H9 (cell line): ENCODE measurements around the gene CFAP43. TPM values are rescaled to one million over a fixed set of nuclear protein-coding genes. Genes with fewer than 3 reads are reported as not detected.

ENCODE experiments used
- DNase-seq: peaks from one replicate; pipeline ENCODE4 v3.0.0-alpha.2; 2017
- H2AFZ ChIP-seq: one replicate; pipeline ENCODE4 v1.6.1; 2013; ENCODE audit warnings: mild to moderate bottlenecking, low read length, control low read depth, moderate library complexity
- H2AK5ac ChIP-seq: 2 replicates; pipeline ENCODE4 v1.6.1; 2013; ENCODE audit warnings: low read length, control low read depth, mixed read lengths; ENCODE audit not compliant: insufficient read length
- H2BK120ac ChIP-seq: one replicate; pipeline ENCODE4 v1.6.1; 2013; ENCODE audit warnings: low read depth, mild to moderate bottlenecking, low read length, control low read depth, inconsistent platforms; ENCODE audit not compliant: poor library complexity, severe bottlenecking
- H2BK12ac ChIP-seq: 2 replicates; pipeline ENCODE4 v1.6.1; 2013; ENCODE audit warnings: low read length, control low read depth, mixed read lengths, low read depth; ENCODE audit not compliant: insufficient read length
- H2BK15ac ChIP-seq: 2 replicates; pipeline ENCODE4 v1.6.1; 2013; ENCODE audit warnings: low read depth, low read length, control low read depth
- H2BK20ac ChIP-seq: one replicate; pipeline ENCODE4 v1.6.1; 2013; ENCODE audit warnings: low read depth, mild to moderate bottlenecking, low read length, control low read depth, inconsistent platforms; ENCODE audit not compliant: poor library complexity, severe bottlenecking
- H2BK5ac ChIP-seq: 2 replicates; pipeline ENCODE4 v1.6.1; 2013; ENCODE audit warnings: low read length, control low read depth, mixed read lengths; ENCODE audit not compliant: insufficient read length
- H3K14ac ChIP-seq: 2 replicates; pipeline ENCODE4 v1.6.1; 2013; ENCODE audit warnings: low read length, control low read depth; ENCODE audit not compliant: insufficient read depth
- H3K18ac ChIP-seq: 2 replicates; pipeline ENCODE4 v1.6.1; 2013; ENCODE audit warnings: low read depth, mild to moderate bottlenecking, mixed read lengths, low read length, control low read depth; ENCODE audit not compliant: insufficient read length
- H3K23ac ChIP-seq: 2 replicates; pipeline ENCODE4 v1.6.1; 2013; ENCODE audit warnings: low read length, control low read depth, mixed read lengths, low read depth; ENCODE audit not compliant: insufficient read length
- H3K23me2 ChIP-seq: 2 replicates; pipeline ENCODE4 v1.6.1; 2013; ENCODE audit warnings: low read depth, mild to moderate bottlenecking, mixed read lengths, low read length, control low read depth; ENCODE audit not compliant: insufficient read length, poor library complexity, severe bottlenecking
- H3K27ac ChIP-seq: 2 replicates; pipeline ENCODE4 v1.5.1; 2013; ENCODE audit warnings: low read length, control low read depth, mixed read lengths, low read depth; ENCODE audit not compliant: insufficient read length
- H3K27me3 ChIP-seq: 2 replicates; pipeline ENCODE4 v1.6.1; 2013; ENCODE audit warnings: low read length, control low read depth, inconsistent platforms; ENCODE audit not compliant: insufficient read depth
- H3K4ac ChIP-seq: 2 replicates; pipeline ENCODE4 v1.6.1; 2013; ENCODE audit warnings: low read depth, mild to moderate bottlenecking, control low read depth, inconsistent platforms, low read length, moderate library complexity
- H3K4me1 ChIP-seq: 2 replicates; pipeline ENCODE4 v1.6.1; 2013; ENCODE audit warnings: low read length, control low read depth, inconsistent platforms; ENCODE audit not compliant: insufficient read depth
- H3K4me2 ChIP-seq: 2 replicates; pipeline ENCODE4 v1.6.1; 2013; ENCODE audit warnings: low read length, control low read depth, mixed read lengths; ENCODE audit not compliant: insufficient read length, insufficient read depth
- H3K56ac ChIP-seq: 2 replicates; pipeline ENCODE4 v1.6.1; 2013; ENCODE audit warnings: low read depth, mild to moderate bottlenecking, mixed read lengths, low read length, control low read depth; ENCODE audit not compliant: insufficient read length
- H3K79me1 ChIP-seq: 2 replicates; pipeline ENCODE4 v1.6.1; 2013; ENCODE audit warnings: low read depth, mild to moderate bottlenecking, moderate library complexity, low read length, control low read depth, inconsistent platforms; ENCODE audit not compliant: insufficient read depth, poor library complexity, severe bottlenecking
- H3K79me2 ChIP-seq: 2 replicates; pipeline ENCODE4 v1.6.1; 2013; ENCODE audit warnings: low read length, control low read depth, inconsistent platforms; ENCODE audit not compliant: insufficient read depth
- H3K9ac ChIP-seq: 2 replicates; pipeline ENCODE4 v1.6.1; 2013; ENCODE audit warnings: low read length, control low read depth, mixed read lengths; ENCODE audit not compliant: insufficient read length; ENCODE audit errors: extremely low read depth
- H3K9me3 ChIP-seq: one replicate; pipeline ENCODE4 v1.6.1; 2013; ENCODE audit warnings: low read depth, low read length, inconsistent platforms; ENCODE audit not compliant: control insufficient read depth
- H3T11ph ChIP-seq: one replicate; pipeline ENCODE4 v1.6.1; 2013; ENCODE audit warnings: mild to moderate bottlenecking, low read length, control low read depth, inconsistent platforms
- H4K20me1 ChIP-seq: one replicate; pipeline ENCODE4 v1.6.1; 2013; ENCODE audit not compliant: control insufficient read depth, insufficient read length, insufficient read depth
- H4K5ac ChIP-seq: 2 replicates; pipeline ENCODE4 v1.6.1; 2013; ENCODE audit warnings: low read depth, mild to moderate bottlenecking, mixed read lengths, low read length, control low read depth; ENCODE audit not compliant: insufficient read length
- H4K8ac ChIP-seq: replicated peaks from 2 replicates; pipeline ENCODE4 v1.6.1; 2013; ENCODE audit warnings: low read length, control low read depth, mixed read lengths, low read depth; ENCODE audit not compliant: insufficient read length
- H4K91ac ChIP-seq: 2 replicates; pipeline ENCODE4 v1.6.1; 2013; ENCODE audit warnings: low read depth, mild to moderate bottlenecking, moderate library complexity, mixed read lengths, low read length, control low read depth; ENCODE audit not compliant: insufficient read length
- H3K27ac Mint-ChIP-seq, 3 experiments: 2 replicates in 2 of 3; 3 replicates in 1 of 3; pipeline ENCODE4 v1.8.0; 2020 to 2021; ENCODE audit warnings: mixed read lengths in 3 of 3, mild to moderate bottlenecking in 1 of 3, moderate library complexity in 1 of 3
- H3K27me3 Mint-ChIP-seq: 2 replicates; pipeline ENCODE4 v1.8.0; 2021; ENCODE audit warnings: low read depth, mild to moderate bottlenecking, moderate library complexity, mixed read lengths
- H3K36me3 Mint-ChIP-seq, 3 experiments: 2 replicates in 2 of 3; 3 replicates in 1 of 3; pipeline ENCODE4 v1.8.0; 2020 to 2021; ENCODE audit warnings: low read depth in 3 of 3, mixed read lengths in 3 of 3; ENCODE audit not compliant: insufficient read depth in 1 of 3
- H3K4me1 Mint-ChIP-seq, 2 experiments: 2 replicates each; pipeline ENCODE4 v1.8.0; 2020; ENCODE audit warnings: mixed read lengths in 2 of 2
- H3K4me3 Mint-ChIP-seq, 2 experiments: 2 replicates in 1 of 2; 3 replicates in 1 of 2; pipeline ENCODE4 v1.8.0; 2020 to 2021; ENCODE audit warnings: mild to moderate bottlenecking in 2 of 2, mixed read lengths in 2 of 2, moderate library complexity in 1 of 2
- H3K9me3 Mint-ChIP-seq, 2 experiments: 2 replicates in 1 of 2; 3 replicates in 1 of 2; pipeline ENCODE4 v1.8.0; 2020; ENCODE audit warnings: mild to moderate bottlenecking in 2 of 2, mixed read lengths in 2 of 2, moderate library complexity in 1 of 2
- whole genome bisulfite sequencing: extraction: QIAGEN DNeasy Blood & Tissue Kit; methylation state at CpG from one replicate; pipeline ENCODE4 v1.1.7; 2013; ENCODE audit warnings: missing lambda C conversion rate, low lambda C conversion rate, mixed read lengths; ENCODE audit not compliant: insufficient read length; ENCODE audit errors: extremely low coverage; 5-methylcytosine and 5-hydroxymethylcytosine counted together
- microRNA-seq: library from miRNA; unstranded; fragments of <30 nt; microRNA quantifications from one replicate; pipeline ENCODE4, GENCODE V29; 2020; ENCODE audit warnings: borderline microRNAs expressed
- total RNA-seq: library from RNA; stranded (reverse); gene quantifications from 2 replicates; pipeline ENCODE4 v1.2.1, GENCODE V29; 2021
- TF ChIP-seq, protein P1 (sequence below): fragments of 200-600 bp; sonication (generic); conservative IDR thresholded peaks from 3 replicates; pipeline ENCODE4 v1.8.0; 2021; ENCODE audit warnings: antibody characterized with exemption, mild to moderate bottlenecking

The CFAP43 gene
- total RNA-seq, 1 experiment from 2014 or later, result 0.26 TPM

DNA sequence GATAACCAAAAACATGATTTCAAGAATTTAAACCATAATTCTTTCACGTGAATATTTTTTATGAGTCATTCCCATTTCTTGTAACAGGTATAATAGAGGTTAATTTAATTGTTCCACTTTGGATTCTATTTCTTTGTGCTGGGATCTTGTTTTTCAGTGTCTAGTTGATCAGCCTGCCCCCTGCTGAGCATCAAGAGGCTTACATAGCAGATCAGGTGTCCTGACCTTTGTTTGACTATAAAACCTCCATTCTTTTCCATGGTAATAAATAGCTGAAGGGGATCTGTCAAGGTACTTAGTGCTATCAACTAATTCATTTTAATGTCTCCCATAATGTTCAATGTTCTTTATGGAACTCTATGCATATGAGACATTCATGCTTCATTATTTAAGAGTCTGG is 151.4 kb downstream of the CFAP43 start:
- H2BK5ac ChIP-seq, result no peak overlapping the region
- TF ChIP-seq, protein P1, sequence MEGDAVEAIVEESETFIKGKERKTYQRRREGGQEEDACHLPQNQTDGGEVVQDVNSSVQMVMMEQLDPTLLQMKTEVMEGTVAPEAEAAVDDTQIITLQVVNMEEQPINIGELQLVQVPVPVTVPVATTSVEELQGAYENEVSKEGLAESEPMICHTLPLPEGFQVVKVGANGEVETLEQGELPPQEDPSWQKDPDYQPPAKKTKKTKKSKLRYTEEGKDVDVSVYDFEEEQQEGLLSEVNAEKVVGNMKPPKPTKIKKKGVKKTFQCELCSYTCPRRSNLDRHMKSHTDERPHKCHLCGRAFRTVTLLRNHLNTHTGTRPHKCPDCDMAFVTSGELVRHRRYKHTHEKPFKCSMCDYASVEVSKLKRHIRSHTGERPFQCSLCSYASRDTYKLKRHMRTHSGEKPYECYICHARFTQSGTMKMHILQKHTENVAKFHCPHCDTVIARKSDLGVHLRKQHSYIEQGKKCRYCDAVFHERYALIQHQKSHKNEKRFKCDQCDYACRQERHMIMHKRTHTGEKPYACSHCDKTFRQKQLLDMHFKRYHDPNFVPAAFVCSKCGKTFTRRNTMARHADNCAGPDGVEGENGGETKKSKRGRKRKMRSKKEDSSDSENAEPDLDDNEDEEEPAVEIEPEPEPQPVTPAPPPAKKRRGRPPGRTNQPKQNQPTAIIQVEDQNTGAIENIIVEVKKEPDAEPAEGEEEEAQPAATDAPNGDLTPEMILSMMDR, result no peak; the same call in 2 of the 3 replicates
- Mint-ChIP-seq H3K27ac (no peak overlapping the region), H3K27me3 (no peaks in the 10 kb centered on the region), H3K36me3 (no peaks in the 10 kb centered on the region), H3K4me1 (peaks cover 22 to 23% of the 10 kb centered on the region in 2 experiments), H3K4me3 (no peak overlapping the region), H3K9me3 (no peaks in the 10 kb centered on the region)
- no peaks in the 10 kb centered on the region for H3K9me3 ChIP-seq
- no peak overlapping the region for H4K8ac ChIP-seq
- no peak overlapping the region for H2BK15ac ChIP-seq
- no peak overlapping the region for H4K5ac ChIP-seq
- no peak overlapping the region for H3K18ac ChIP-seq
- no peak overlapping the region for H3K56ac ChIP-seq
- no peak overlapping the region for H2BK120ac ChIP-seq
- no peaks in the 10 kb centered on the region for H3K79me1 ChIP-seq
- H3K23me2 ChIP-seq, result no peaks in the 10 kb centered on the region
- H3K14ac ChIP-seq, result no peak overlapping the region
- no peak overlapping the region for H4K91ac ChIP-seq
- H3K27ac ChIP-seq, result no peak overlapping the region
- H2BK20ac ChIP-seq, result no peak overlapping the region
- H2AFZ ChIP-seq, result no peak overlapping the region
- H3K4me1 ChIP-seq, result peaks cover 4% of the 10 kb centered on the region; the same call in 1 of the 2 replicates
- H3K4ac ChIP-seq, result no peak overlapping the region
- no peak overlapping the region for H3K4me2 ChIP-seq
- no peak overlapping the region for H3T11ph ChIP-seq
- no peak for DNase-seq
- H4K20me1 ChIP-seq, result no peaks in the 10 kb centered on the region
- no peak overlapping the region for H3K23ac ChIP-seq
- H3K27me3 ChIP-seq, result no peaks in the 10 kb centered on the region
- no peak overlapping the region for H2BK12ac ChIP-seq
- H2AK5ac ChIP-seq, result no peak overlapping the region
- no peaks in the 10 kb centered on the region for H3K79me2 ChIP-seq
- H3K9ac ChIP-seq, result no peak overlapping the region
- no CpG with 5 or more reads among the region's 1 CpG for WGBS

Small RNA genes lying within 50 kb of the gene (microRNA-seq; reads per million reads assigned to microRNA genes)
- 1.5 reads per million, percentile 13 among the genes with 10 or more reads in this experiment for gene MIR4482
- gene MIR609, result not detected

Other genes starting within 250 kb of the CFAP43 start
- 1.9 TPM in 2 replicates for gene COL17A1, start 146.5 kb downstream of the CFAP43 start, total RNA-seq
- gene SFR1, start 110.2 kb downstream of the CFAP43 start, total RNA-seq, result 6.5 and 6.6 TPM in 2 replicates
- gene GSTO1, start 22.5 kb upstream of the CFAP43 start, total RNA-seq, result 114 and 116 TPM in 2 replicates
- gene GSTO2, start 36.8 kb upstream of the CFAP43 start, total RNA-seq, result 12.0 and 14.5 TPM in 2 replicates
- 22.2 and 22.5 TPM in 2 replicates for gene ITPRIP, start 106.1 kb upstream of the CFAP43 start, total RNA-seq
- 0.63 and 0.88 TPM in 2 replicates for gene CFAP58, start 121.5 kb upstream of the CFAP43 start, total RNA-seq